Neuronal stem cell (in vitro differentiated cells): ENCODE data around the gene BHLHE41.

Experiments
- DNase-seq: peaks from one replicate; pipeline ENCODE4 v3.0.0-alpha.2; 2013; ENCODE audit warnings: low spot score
- H2AFZ ChIP-seq: one replicate; pipeline ENCODE4 v1.6.1; 2013; ENCODE audit warnings: mild to moderate bottlenecking, low read length, inconsistent platforms
- H2AK5ac ChIP-seq: 2 replicates; pipeline ENCODE4 v1.6.1; 2013; ENCODE audit warnings: low read depth, mild to moderate bottlenecking, inconsistent platforms, low read length, moderate library complexity, mixed read lengths
- H2BK120ac ChIP-seq: 2 replicates; pipeline ENCODE4 v1.6.1; 2013; ENCODE audit warnings: low read depth, mild to moderate bottlenecking, inconsistent platforms, low read length, moderate library complexity, mixed read lengths
- H2BK12ac ChIP-seq: one replicate; pipeline ENCODE4 v1.6.1; 2013; ENCODE audit warnings: low read length, inconsistent platforms
- H2BK15ac ChIP-seq: 2 replicates; pipeline ENCODE4 v1.6.1; 2013; ENCODE audit warnings: mild to moderate bottlenecking, low read length, inconsistent platforms, mixed read lengths
- H2BK5ac ChIP-seq: one replicate; pipeline ENCODE4 v1.6.1; 2013; ENCODE audit warnings: inconsistent platforms, mild to moderate bottlenecking, low read length, moderate library complexity
- H3K14ac ChIP-seq: one replicate; pipeline ENCODE4 v1.6.1; 2013; ENCODE audit warnings: low read length, inconsistent platforms
- H3K18ac ChIP-seq: 2 replicates; pipeline ENCODE4 v1.6.1; 2013; ENCODE audit warnings: low read length, inconsistent platforms
- H3K23ac ChIP-seq: 2 replicates; pipeline ENCODE4 v1.6.1; 2013; ENCODE audit warnings: low read depth, mild to moderate bottlenecking, mixed read lengths, low read length, inconsistent platforms; ENCODE audit not compliant: poor library complexity
- H3K27ac ChIP-seq: replicated peaks from 3 replicates; pipeline ENCODE4 v1.5.1; 2013; ENCODE audit warnings: low read length, inconsistent platforms
- H3K27me3 ChIP-seq, 3 experiments: 2 replicates each; pipeline ENCODE4 v1.6.1; 2013; ENCODE audit warnings: low read length in 3 of 3, mild to moderate bottlenecking in 2 of 3, inconsistent platforms in 1 of 3, low read depth in 1 of 3, mixed read lengths in 1 of 3, moderate library complexity in 1 of 3; ENCODE audit not compliant: control insufficient read depth in 3 of 3, insufficient read depth in 3 of 3
- H3K36me3 ChIP-seq, 2 donors: replicated peaks in 1 of 2; 2 replicates each; pipeline ENCODE4 v1.6.1; 2013; ENCODE audit warnings: low read length in 2 of 2; ENCODE audit not compliant: control insufficient read depth in 2 of 2, insufficient read depth in 2 of 2
- H3K4ac ChIP-seq: 2 replicates; pipeline ENCODE4 v1.6.1; 2013; ENCODE audit warnings: inconsistent platforms, mild to moderate bottlenecking, low read length, moderate library complexity
- H3K4me1 ChIP-seq, 2 donors: 1 replicate in 1 of 2; 2 replicates in 1 of 2; pipeline ENCODE4 v1.6.1; 2013; ENCODE audit warnings: low read length in 2 of 2, low read depth in 1 of 2; ENCODE audit not compliant: control insufficient read depth in 2 of 2, insufficient read depth in 1 of 2
- H3K4me2 ChIP-seq: one replicate; pipeline ENCODE4 v1.6.1; 2013; ENCODE audit warnings: mild to moderate bottlenecking, low read length, inconsistent platforms; ENCODE audit not compliant: insufficient read depth, poor library complexity, severe bottlenecking
- H3K4me3 ChIP-seq, 2 donors: 2 replicates each; pipeline ENCODE4 v1.5.1; 2013; ENCODE audit warnings: low read length in 2 of 2, mild to moderate bottlenecking in 2 of 2, inconsistent platforms in 1 of 2, moderate library complexity in 1 of 2
- H3K79me1 ChIP-seq: one replicate; pipeline ENCODE4 v1.6.1; 2013; ENCODE audit warnings: low read depth, mild to moderate bottlenecking, inconsistent platforms, low read length, moderate library complexity
- H3K9ac ChIP-seq: one replicate; pipeline ENCODE4 v1.6.1; 2013; ENCODE audit warnings: mild to moderate bottlenecking, low read depth, low read length, inconsistent platforms; ENCODE audit not compliant: poor library complexity
- H3K9me3 ChIP-seq, 2 donors: replicated peaks in 1 of 2; 2 replicates each; pipeline versions ENCODE3 to v1.6.1; 2013; ENCODE audit warnings: low read length in 2 of 2, mild to moderate bottlenecking in 2 of 2, inconsistent platforms in 1 of 2, low read depth in 1 of 2, mixed read lengths in 1 of 2, moderate library complexity in 1 of 2; ENCODE audit not compliant: control insufficient read depth in 2 of 2, insufficient read depth in 1 of 2
- H4K8ac ChIP-seq: one replicate; pipeline ENCODE4 v1.6.1; 2013; ENCODE audit warnings: low read depth, mild to moderate bottlenecking, inconsistent platforms, low read length, moderate library complexity
- H4K91ac ChIP-seq: one replicate; pipeline ENCODE4 v1.6.1; 2013; ENCODE audit warnings: low read length, low read depth, mild to moderate bottlenecking, inconsistent platforms; ENCODE audit not compliant: poor library complexity
- WGBS, 2 donors: extraction: QIAGEN DNeasy Blood & Tissue Kit; methylation state at CpG; one replicate each; pipeline ENCODE4 v1.1.7; 2013; ENCODE audit warnings: missing lambda C conversion rate in 2 of 2, mixed read lengths in 1 of 2; ENCODE audit not compliant: insufficient read length in 2 of 2, insufficient replicate concordance in 1 of 2; ENCODE audit errors: extremely low coverage in 2 of 2; 5-methylcytosine and 5-hydroxymethylcytosine counted together

The BHLHE41 gene

DNA sequence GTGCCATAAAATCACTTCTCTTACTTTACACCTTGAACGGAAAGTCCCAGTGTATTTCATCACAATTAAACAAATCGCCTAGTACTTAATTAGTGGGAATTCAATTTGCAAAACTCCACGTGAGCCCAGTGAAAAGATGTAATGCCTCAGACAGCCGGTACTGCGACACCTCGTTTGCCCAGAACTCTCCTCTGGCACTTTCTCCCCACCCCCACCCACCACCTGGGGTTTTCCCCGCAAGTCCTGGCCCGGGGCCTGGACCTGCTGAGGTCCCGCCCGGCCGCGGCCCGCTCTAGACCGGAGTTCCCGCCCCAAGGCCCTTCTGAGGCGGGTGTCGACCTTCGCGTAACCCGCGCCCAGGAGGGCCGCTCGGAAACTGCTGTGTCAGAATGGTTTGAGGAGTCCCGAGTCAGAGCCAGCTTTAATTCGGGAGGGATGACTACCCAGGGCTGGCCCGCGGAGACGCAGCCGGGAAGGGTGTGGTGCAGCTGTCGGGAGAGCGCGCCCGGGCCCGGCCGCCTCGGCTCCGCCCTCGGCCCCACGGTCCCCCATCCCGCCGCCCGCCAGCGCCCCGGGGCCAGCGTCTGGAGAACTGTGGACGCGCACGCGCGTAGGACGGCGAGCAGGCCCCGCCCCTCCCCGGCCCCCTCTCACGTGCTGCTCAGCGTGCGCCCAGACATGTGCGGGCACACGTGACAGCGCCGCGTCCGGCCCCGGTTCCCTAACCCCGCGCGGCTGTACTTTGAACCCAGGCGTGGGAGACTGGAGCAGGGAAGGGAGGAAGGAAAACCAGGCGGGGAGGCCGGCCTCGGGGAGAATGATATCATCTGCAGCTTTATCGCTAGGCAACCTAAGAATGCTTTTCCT lies 10.8 kb downstream of the BHLHE41 start:
- Histone ChIP-seq H3K9ac (no peak overlapping the region), H3K4me2 (peak overlapping the region; percentile 100), H3K14ac (no peak overlapping the region), H2AFZ (peak overlapping the region; percentile 99), H2BK5ac (no peak overlapping the region), H4K91ac (no peak overlapping the region), H3K4me3 (peak overlapping the region; percentile 55 to 80), H3K4me1 (peaks cover 9% of the 10 kb centered on the region in 2 donors), H2AK5ac (no peak overlapping the region), H3K9me3 (no peaks in the 10 kb centered on the region), H2BK12ac (no peak overlapping the region), H3K79me1 (no peaks in the 10 kb centered on the region), H3K27ac (no peak overlapping the region), H3K4ac (no peak overlapping the region), H3K36me3 (no peaks in the 10 kb centered on the region), H4K8ac (no peak overlapping the region), H3K23ac (peak overlapping the region; percentile 14), H3K18ac (peak overlapping the region; percentile 86), H2BK120ac (peak overlapping the region; percentile 69), H2BK15ac (no peak overlapping the region), H3K27me3 (peaks cover 0 to 23% (median 2%) of the 10 kb centered on the region in 3 experiments)
- WGBS, 2 donors, result no CpG with 5 or more reads among the region's 72 CpGs
- DNase-seq, result peak; percentile 70

DNA sequence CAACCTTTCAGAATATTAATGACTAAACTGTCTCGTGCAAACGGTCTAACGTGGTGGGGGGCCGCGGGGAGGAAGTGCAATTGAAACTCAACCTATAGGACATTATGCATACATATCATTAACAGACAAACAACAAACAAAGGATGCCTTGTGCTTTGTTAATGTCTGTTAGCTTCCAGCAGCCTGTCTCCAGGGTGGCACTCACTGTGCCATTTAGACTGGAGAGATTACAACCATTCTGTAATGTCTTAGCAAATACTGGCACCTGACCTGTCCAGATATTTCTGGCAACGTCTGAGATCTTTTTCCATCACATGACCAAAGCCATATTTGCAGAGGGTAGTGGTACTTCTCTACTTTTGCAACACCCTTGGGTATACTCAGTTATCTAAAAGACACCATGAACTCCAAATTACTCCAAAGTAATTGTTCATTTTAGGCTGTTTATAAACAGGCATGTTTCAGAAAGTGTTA lies 11.6 kb downstream of the BHLHE41 start:
- H3K4me3 ChIP-seq, result peak overlapping the region in 1 of 2 donors; percentile 55
- DNase-seq, result no peak
- WGBS, 2 donors, result no CpG with 5 or more reads among the region's 6 CpGs

DNA sequence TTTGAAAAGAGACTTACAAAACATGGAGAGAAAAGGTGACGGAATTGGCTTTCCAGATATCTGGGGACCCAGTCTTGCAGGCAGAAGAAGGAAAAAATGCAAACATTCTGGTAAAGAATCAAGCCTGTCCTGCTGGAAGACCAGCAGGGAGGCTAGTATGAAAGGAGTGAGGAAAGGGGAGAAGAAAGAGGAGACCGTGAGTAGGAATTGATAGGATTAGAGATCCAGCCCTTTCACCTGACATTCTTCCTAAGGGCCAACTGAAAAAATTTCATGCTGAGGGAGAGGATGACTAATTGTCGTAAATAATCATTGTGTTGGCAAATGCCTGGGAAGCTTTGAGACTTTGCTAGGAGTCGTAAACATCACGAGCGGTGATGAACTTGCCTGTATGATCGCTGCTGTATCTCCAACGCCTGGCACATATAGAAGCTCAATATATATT lies 12.1 kb downstream of the BHLHE41 start:
- Histone ChIP-seq H3K23ac (no peak overlapping the region), H2BK5ac (no peak overlapping the region), H3K27me3 (peaks cover 0 to 20% (median 2%) of the 10 kb centered on the region in 3 experiments), H3K14ac (no peak overlapping the region), H3K27ac (no peak overlapping the region), H3K18ac (no peak overlapping the region), H2BK12ac (no peak overlapping the region), H2BK120ac (no peak overlapping the region), H3K36me3 (no peaks in the 10 kb centered on the region), H2BK15ac (no peak overlapping the region), H3K4me1 (peaks cover 9% of the 10 kb centered on the region in 2 donors), H3K9ac (no peak overlapping the region), H3K4me3 (no peak overlapping the region), H4K8ac (no peak overlapping the region), H3K9me3 (no peaks in the 10 kb centered on the region), H4K91ac (no peak overlapping the region), H2AK5ac (no peak overlapping the region), H2AFZ (peak overlapping the region; percentile 99), H3K79me1 (no peaks in the 10 kb centered on the region), H3K4ac (no peak overlapping the region), H3K4me2 (peak overlapping the region; percentile 28)
- no CpG with 5 or more reads among the region's 8 CpGs for WGBS, 2 donors
- no peak for DNase-seq

More for the DNA sequence above, 11.6 kb downstream of the BHLHE41 start:
- no peak overlapping the region for H2BK12ac ChIP-seq
- no peak overlapping the region for H2BK15ac ChIP-seq
- H3K14ac ChIP-seq, result no peak overlapping the region
- H3K9me3 ChIP-seq, result no peaks in the 10 kb centered on the region
- H3K27me3 ChIP-seq, result peaks cover 0 to 20% (median 2%) of the 10 kb centered on the region in 3 experiments
- H4K8ac ChIP-seq, result no peak overlapping the region
- no peak overlapping the region for H3K9ac ChIP-seq
- no peak overlapping the region for H2BK120ac ChIP-seq
- H2AK5ac ChIP-seq, result no peak overlapping the region
- H3K4ac ChIP-seq, result no peak overlapping the region
- H4K91ac ChIP-seq, result no peak overlapping the region
- H2BK5ac ChIP-seq, result no peak overlapping the region
- H3K18ac ChIP-seq, result no peak overlapping the region
- H3K23ac ChIP-seq, result no peak overlapping the region
- peak overlapping the region; percentile 99 for H2AFZ ChIP-seq
- H3K79me1 ChIP-seq, result no peaks in the 10 kb centered on the region
- H3K36me3 ChIP-seq, result no peaks in the 10 kb centered on the region
- peak overlapping the region; percentile 28 for H3K4me2 ChIP-seq
- peaks cover 9% of the 10 kb centered on the region in 2 donors for H3K4me1 ChIP-seq
- H3K27ac ChIP-seq, result no peak overlapping the region

DNA sequence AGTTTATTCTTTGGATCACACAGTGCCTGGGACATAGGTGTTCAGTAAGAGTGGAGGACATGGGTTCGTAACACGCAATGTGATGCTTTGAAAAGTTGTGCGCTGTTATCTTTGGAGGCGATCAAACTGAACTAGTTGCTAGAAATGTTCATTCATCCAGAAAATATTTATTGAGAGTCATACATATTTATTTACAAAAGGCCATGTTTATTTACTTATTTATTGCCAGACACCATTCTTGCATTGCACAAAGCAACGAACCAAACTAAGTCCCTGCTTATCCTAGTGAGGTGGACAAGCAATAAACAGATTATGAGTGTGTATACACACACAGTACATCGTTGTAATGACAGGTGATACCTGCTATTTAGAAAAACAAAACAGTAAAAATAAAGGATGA lies 12.6 kb downstream of the BHLHE41 start:
- peaks cover 0 to 20% (median 2%) of the 10 kb centered on the region in 3 experiments for H3K27me3 ChIP-seq
- H4K8ac ChIP-seq, result no peak overlapping the region
- H2BK5ac ChIP-seq, result no peak overlapping the region
- no CpG with 5 or more reads among the region's 6 CpGs for WGBS, 2 donors
- H2BK12ac ChIP-seq, result no peak overlapping the region
- H3K23ac ChIP-seq, result no peak overlapping the region
- no peak overlapping the region for H3K9ac ChIP-seq
- no peaks in the 10 kb centered on the region for H3K36me3 ChIP-seq
- H2AK5ac ChIP-seq, result no peak overlapping the region
- H3K4me1 ChIP-seq, result peaks cover 9% of the 10 kb centered on the region in 2 donors
- no peak overlapping the region for H3K14ac ChIP-seq
- H3K4me2 ChIP-seq, result peak overlapping the region; percentile 28
- DNase-seq, result no peak
- no peak overlapping the region for H3K27ac ChIP-seq
- H3K4me3 ChIP-seq, result no peak overlapping the region
- no peaks in the 10 kb centered on the region for H3K9me3 ChIP-seq
- H2AFZ ChIP-seq, result peak overlapping the region; percentile 99
- no peak overlapping the region for H2BK120ac ChIP-seq
- H4K91ac ChIP-seq, result no peak overlapping the region
- no peak overlapping the region for H3K18ac ChIP-seq
- H3K4ac ChIP-seq, result no peak overlapping the region
- H3K79me1 ChIP-seq, result no peaks in the 10 kb centered on the region
- no peak overlapping the region for H2BK15ac ChIP-seq
